Epithelial cell of proximal tubule (primary cell): ENCODE measurements around the gene TBL1X. TPM values are rescaled to one million over a fixed set of nuclear protein-coding genes. Genes with fewer than 3 reads are reported as not detected.

Experiments used
- DNase-seq: peaks from one replicate; pipeline ENCODE4 v3.0.0-alpha.2; 2011; ENCODE audit warnings: low read depth
- H3K4me3 ChIP-seq: 2 replicates; pipeline ENCODE4 v1.5.1; 2011; ENCODE audit warnings: low read depth, mild to moderate bottlenecking, low read length
- total RNA-seq: library from RNA; depleted of rRNA; stranded (reverse); fragments of >200 nt; gene quantifications from 2 replicates; pipeline ENCODE4 v1.2.3, GENCODE V29; 2015
- TF ChIP-seq, protein P1 (sequence below): conservative IDR thresholded peaks from 2 replicates; pipeline ENCODE4 v1.5.1; 2012; ENCODE audit warnings: low read depth, mild to moderate bottlenecking, low read length

TBL1X gene
- total RNA-seq, 1 donor from 2014 or later: 9.1 TPM

DNA sequence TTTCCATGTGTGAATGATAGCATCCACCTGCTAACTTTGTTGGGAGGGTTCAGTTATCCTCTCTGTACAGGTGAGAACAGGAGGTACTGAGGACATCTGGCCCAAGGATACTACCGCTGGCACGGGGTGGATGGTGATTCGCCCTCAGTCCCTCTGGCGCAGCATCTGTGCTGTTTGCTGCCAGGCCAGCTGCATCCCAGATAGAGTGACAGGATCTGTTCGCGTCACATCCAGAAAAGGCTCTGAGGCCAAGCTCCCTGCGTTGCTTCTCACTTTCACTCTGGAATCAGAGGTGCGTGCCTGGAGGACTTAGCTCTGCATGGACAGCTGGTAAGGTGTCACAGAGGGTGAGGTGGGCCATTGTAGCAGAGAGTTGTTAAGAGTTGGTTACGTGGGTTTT lies 95.4 kb downstream of the TBL1X start:
- H3K4me3 ChIP-seq: no peak overlapping the region
- DNase-seq: no peak
- TF ChIP-seq, protein P1, sequence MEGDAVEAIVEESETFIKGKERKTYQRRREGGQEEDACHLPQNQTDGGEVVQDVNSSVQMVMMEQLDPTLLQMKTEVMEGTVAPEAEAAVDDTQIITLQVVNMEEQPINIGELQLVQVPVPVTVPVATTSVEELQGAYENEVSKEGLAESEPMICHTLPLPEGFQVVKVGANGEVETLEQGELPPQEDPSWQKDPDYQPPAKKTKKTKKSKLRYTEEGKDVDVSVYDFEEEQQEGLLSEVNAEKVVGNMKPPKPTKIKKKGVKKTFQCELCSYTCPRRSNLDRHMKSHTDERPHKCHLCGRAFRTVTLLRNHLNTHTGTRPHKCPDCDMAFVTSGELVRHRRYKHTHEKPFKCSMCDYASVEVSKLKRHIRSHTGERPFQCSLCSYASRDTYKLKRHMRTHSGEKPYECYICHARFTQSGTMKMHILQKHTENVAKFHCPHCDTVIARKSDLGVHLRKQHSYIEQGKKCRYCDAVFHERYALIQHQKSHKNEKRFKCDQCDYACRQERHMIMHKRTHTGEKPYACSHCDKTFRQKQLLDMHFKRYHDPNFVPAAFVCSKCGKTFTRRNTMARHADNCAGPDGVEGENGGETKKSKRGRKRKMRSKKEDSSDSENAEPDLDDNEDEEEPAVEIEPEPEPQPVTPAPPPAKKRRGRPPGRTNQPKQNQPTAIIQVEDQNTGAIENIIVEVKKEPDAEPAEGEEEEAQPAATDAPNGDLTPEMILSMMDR: no peak

DNA sequence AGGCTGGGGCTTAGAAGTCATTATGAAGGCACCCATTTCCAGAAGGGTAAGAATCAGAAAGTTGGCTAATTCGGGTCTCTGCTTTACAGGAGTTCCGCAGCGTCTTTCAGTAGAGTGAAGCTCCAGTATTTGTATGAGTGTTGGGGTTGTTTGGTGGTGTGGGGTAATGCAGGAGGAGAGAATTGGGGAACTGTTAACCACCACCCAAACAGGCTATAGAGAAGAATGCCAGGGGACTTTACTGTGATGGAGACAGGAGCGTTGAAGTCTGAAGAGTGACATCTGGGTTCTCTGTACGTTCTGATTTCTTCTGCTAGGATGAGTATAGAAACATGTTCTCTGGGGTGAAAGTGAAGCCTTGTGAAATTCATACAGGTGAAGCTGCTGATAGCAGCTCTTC lies 96.3 kb downstream of the TBL1X start:
- H3K4me3 ChIP-seq: no peak overlapping the region
- TF ChIP-seq, protein P1: no peak
- no peak for DNase-seq

DNA sequence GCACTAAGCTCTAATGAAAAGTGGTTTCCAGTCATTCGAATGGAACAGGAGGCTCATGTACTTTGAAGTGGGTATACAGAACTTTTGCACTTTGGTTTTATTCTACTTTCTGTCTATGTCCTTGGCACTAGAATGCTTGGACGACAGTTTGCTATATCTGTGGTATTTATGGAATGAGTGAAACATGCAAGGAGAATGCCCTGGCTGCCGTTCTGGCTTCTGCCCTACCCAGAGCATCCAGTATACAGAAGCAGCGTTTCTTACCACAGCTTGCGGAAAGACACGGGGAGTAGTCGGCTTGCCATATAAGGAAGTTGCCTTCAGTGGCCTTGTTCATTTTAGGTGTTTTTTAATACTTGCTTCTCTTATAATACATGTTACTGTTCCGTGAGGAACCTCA lies 98.0 kb downstream of the TBL1X start:
- no peak overlapping the region for H3K4me3 ChIP-seq
- TF ChIP-seq, protein P1: no peak
- DNase-seq: peak; percentile 76

DNA sequence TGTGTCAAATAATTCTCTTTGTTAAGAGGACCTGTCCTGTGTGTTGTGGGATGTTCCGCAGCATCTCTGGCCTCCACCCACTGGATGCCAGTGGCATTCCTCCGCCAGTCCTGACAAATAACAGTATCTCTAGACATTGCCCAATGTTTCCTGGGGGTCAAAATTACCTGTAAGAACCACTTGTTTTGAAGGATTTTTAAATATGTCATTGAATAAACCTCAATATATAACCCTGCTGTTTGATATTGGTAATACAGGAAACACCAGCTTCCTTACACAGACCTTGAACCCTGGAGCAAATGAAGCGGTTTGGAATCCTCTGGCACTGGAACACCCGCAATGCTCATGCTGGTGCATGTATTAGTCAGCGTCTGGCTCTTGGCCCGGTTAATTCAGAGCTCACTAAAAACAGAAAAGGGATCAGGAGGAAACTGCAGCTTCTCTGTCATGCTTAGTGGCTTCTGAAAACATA lies 101.3 kb downstream of the TBL1X start:
- DNase-seq: peak; percentile 75
- H3K4me3 ChIP-seq: no peak overlapping the region
- TF ChIP-seq, protein P1: peak; percentile 5

DNA sequence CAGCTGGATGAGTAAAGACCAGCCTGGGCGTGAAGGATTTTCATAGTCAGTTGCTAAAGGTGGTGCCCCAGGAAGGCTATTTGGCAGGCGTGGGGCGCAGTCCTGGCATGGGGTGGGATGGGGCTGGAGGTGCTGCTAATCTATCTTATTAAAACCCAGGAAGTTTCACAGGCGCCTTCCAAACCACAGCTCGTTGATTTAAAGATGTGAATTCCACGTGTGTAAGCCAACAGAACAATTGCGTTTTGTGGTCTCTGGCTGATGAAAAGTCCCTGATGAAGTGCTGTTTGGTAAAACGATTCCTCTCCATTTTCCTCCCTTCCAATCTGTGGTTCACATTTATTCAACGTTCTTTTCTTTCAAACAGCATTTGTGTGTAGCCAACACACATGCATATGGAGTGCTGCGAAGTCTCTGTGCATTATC lies 105.0 kb downstream of the TBL1X start:
- H3K4me3 ChIP-seq: no peak overlapping the region
- TF ChIP-seq, protein P1: no peak
- no peak for DNase-seq

DNA sequence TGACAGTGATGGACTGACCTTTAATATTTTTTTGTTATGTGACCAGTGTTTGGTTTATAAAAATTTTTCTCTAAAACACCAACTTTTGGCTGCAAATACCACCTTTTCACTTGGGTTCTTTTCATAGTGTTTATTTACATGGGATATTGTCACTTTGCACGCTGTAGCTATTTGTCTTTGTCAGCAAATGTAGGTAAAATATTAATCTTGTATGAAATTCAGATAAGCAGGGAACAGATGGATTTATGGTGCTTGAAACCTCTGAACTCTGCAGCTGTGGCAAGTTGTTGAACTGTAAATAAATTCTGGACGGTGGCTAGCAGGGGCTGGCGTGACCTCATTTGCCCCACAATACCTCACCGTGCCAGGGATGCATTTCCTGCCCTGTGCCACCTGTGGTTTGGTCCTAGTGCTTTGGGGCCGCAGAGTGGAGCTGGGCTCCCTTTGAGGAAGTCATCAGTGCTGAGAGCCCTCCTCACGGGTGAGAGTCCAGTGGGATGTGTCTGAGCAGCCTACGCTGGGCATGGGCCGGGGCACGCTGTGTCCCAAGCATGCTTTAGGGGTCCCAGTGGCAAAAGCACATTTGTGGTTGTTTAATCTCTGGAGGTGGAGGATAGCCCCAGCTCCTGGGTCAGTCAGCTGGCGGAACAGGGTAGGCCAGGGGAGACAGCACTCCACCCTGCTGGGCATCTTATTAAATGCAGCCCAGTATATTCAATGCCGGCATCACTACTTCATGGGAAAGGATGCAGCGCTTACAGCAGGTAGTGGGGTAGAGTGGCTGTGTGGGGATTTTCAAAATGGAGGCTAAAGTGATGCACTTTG lies 108.6 kb downstream of the TBL1X start:
- no peak overlapping the region for H3K4me3 ChIP-seq
- DNase-seq: no peak
- TF ChIP-seq, protein P1: peak; percentile 33

DNA sequence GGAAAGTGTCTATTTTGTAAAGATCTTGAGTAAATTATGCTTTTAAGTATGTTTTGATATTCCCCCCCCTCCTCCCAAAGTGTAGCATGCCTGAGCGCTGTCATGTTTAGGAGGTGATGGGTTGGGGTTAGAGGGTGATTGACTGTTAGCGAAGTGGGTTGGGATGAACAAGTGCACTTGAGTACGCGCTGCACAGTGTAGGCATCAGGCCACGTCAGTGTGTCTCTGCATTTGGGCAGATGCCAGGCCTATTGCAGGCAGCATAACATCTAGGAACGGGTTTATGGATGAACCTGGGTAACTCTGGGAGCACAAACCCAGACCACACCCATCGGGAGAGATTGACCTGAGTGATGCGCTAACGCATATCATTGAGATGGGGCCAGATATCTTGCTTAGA lies 111.2 kb downstream of the TBL1X start:
- TF ChIP-seq, protein P1: no peak
- DNase-seq: no peak

More for the DNA sequence above, 111.2 kb downstream of the TBL1X start:
- no peak overlapping the region for H3K4me3 ChIP-seq
